DMS79 (cell line): Measurements from ENCODE around the gene CUBN.

Experiments used
- DNase-seq: peaks from one replicate; lab custom pipeline; 2025; lab: John Stamatoyannopoulos, UW

The CUBN gene

GRCh38 chr10:17106991-17107390, 22.6 kb downstream of the CUBN start:
- DNase-seq: no peak

GRCh38 chr10:17101910-17102266, 27.7 kb downstream of the CUBN start:
- DNase-seq: no peak

DNA sequence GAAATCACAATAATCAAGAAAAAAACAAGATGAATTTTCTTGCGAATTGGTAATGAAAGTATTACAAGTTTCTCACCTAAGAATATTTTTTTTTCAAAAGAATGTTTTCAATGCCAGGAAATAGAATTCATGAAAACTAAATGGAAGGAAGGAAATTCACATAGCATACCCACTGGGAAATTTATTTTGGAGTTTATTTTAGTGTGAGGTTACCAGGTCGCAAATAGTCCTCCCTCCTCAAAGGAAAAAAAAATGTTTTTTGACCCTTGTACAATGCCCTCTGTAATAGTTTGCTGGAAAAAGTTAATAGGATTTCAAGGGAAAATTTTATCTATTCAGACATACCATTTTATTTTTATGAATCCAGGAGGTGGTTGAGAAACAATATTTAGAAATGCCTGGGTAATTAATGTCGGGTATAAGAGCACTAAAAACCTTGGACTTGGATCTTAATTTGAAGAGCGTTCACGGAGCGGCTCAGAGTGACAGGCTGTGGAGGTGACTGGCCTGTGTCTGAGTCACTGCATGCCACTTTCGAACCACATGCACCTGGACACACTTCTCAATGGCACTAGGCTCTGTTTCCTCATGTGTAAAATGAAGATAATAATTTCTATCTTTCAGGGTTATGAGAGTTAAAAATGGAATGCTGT, 28.2 kb downstream of the CUBN start:
- DNase-seq: no peak

DNA sequence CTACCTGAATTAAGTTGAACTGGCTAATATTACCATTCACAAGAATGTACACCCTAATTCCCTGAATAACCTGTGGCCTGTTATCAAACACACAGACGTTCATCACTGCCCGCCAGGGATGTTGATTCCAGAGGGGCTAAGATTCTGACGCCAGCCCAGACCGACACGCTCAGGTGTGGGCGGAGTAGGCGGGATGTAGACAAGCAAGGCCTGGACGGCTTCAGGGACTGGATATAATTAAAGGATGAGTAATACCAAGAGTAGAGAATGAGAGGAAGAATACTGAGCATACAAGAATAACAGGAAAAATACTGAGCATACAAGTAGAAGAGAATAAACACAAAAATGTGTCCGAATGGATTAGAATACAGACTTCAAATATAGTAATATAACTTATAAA, 29.0 kb downstream of the CUBN start:
- DNase-seq: no peak

DNA sequence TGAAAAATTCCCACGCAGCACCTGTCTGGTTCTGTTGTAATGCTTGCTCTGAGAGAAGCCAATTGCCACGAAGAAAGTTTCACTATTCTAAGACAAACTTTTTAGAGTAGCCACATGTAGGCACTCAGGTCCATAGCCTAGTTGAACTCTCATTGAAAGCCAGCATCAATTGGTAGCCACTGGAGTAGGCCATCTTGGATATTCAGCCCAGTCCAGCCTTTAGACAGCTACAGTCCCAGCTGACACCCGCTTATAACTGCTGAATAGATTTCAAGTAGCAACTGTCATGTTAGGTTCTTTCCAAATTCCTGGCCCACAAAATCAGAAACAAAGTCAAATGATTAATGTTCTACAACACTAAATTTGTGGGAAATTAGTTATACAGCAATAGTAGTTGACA, 31.6 kb downstream of the CUBN start:
- DNase-seq: no peak

- DNase-seq: no peak
Measured at GRCh38 chr10:17094844-17095243, 34.8 kb downstream of the CUBN start.

DNA sequence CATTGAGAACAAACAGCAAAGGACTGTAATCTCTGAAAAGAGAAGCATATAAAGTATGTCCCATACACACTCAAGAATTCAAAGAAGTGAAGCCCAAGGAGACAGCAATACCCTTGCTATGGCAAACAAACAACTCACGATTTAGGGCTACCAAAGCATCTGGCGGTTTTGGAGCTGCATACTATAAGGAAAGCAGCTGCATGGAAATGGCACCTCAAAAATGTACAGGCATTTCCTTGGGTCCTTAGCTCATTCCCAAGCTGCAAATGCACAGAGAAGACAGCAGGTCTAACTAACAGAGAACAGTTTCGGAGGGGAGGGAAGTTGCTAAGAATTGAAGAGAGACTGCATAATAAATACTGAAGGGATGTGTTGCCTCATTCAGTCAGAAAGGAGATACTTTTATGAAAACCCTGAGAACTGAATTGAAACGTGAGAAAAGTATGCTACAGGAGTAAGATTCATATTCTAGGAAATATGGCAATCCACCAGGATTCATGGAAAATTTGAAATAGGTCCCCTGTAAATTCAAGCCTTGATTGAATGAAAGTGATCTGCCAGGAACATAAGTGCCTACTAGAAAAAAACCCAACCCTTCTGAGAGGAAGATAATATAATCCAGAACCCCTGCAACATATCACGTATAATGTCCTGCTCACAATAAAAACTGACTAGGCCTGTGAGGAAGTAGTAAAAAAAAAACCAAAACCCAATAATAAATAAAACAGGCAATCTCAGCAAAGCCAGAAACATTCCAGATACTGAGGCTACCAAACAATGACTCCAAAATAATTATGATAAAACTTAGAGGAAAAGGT, 36.4 kb downstream of the CUBN start:
- no peak for DNase-seq

- DNase-seq: no peak
Measured at GRCh38 chr10:17092216-17092944, 37.2 kb downstream of the CUBN start.

DNA sequence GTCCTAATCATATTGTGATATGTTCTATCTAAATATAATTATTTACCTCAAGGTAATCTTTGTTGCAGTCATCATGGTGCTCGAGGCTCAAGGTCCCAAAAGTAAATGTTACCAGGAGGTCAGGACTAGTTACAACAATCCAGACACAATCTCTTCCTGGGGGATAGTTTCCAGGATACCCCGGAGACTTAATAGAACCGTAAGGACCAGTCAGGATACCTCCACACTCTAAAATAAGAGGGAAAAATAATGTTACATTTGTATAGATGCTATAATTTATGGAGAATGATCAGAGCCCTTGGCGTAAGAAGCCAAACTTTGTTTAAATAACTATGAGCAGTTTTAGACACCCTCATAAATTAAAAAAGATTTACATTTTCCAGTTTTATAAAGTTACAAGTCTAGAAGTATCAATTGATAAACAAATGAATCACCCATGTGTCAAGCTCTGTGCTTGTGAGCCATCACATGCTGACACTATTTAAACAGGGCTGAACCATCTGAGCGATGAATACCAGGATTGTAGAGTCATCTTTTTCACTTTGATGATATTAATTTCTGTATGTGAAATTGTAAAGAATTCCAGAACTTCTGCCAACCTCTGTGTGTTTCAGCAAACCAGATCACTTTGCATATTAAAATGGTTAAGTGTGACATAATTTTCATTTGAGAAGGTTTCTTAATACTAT, 41.3 kb downstream of the CUBN start:
- DNase-seq: no peak

DNA sequence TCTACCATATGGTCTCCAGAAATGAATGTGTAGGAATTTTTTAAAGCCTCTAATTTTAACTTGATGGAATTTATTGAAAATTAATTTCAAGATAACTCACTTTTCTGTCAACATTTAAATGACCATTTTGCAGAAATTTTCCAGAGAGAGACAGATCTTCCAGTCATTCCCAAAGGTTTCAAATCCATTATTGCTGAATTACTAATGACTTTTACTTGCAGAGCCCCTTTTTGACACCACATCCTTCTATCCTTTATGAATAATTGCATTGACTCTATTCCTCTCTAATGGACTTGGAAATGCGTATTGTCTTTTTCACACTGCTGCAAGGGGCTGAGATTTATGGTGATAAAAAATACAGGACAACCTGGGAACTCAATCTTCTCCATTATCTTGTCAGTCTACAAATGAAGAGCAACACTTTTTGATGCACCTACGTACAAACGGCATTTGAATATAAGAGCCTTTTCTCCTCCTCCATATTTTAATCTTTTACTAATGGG, 42.7 kb downstream of the CUBN start:
- no peak for DNase-seq

DNA sequence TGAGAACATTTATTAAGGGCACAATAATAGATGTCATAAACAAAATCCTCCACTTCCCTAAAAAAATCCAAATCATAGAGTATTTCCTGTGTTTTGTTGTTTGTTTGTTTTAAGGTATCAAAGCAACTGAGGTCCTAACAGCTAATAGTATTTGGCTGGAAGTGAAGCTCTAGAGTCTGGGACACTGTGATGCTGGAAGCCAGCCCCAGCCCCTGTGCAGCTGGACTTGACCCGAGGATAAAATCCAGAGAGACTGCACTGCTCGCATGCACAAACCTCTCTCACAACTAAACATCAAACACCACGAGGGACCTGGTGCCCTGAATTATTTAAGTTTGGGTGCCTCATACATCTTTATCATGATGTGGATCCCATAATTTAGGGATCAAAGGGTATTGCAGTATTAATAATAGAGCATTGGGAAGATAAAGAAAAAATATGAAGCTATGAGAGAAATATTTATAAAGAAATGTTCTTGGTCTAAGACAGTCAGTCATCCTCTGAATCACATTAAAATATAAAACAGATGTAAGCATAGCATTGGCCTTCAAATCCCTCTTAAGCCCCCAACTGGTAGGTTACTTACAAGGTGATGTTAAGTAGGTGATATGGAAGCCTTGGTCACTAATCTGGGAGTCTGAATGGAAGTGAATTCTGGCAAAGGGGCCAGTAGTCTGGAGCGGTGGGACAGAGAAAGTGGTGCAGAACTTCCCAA, 44.4 kb downstream of the CUBN start:
- DNase-seq: no peak

GRCh38 chr10:17084258-17084657, 45.4 kb downstream of the CUBN start:
- no peak for DNase-seq

- no peak for DNase-seq
Measured at GRCh38 chr10:17081431-17081830, 48.2 kb downstream of the CUBN start.

DNA sequence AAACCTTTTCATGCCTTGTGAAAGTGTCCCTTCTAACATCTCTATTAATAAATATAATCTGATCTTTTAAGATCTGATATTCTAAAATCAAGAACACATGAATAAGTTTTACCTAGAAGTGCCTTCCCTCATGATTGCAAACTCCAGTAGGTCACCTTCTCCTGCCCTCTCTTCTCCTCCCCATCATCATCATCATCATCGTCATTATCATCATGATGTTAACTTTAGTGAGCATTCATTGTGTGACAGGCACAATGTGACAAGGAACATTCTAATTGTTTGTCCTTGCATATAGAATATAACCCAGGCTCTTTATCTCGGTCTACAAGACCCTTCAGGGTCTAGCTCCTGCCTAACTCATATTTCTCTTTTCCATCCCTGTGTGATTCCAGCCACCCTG, 51.7 kb downstream of the CUBN start:
- no peak for DNase-seq

GRCh38 chr10:17077346-17077781, 52.2 kb downstream of the CUBN start:
- no peak for DNase-seq

GRCh38 chr10:17076626-17077345, 52.8 kb downstream of the CUBN start:
- DNase-seq: no peak

DNA sequence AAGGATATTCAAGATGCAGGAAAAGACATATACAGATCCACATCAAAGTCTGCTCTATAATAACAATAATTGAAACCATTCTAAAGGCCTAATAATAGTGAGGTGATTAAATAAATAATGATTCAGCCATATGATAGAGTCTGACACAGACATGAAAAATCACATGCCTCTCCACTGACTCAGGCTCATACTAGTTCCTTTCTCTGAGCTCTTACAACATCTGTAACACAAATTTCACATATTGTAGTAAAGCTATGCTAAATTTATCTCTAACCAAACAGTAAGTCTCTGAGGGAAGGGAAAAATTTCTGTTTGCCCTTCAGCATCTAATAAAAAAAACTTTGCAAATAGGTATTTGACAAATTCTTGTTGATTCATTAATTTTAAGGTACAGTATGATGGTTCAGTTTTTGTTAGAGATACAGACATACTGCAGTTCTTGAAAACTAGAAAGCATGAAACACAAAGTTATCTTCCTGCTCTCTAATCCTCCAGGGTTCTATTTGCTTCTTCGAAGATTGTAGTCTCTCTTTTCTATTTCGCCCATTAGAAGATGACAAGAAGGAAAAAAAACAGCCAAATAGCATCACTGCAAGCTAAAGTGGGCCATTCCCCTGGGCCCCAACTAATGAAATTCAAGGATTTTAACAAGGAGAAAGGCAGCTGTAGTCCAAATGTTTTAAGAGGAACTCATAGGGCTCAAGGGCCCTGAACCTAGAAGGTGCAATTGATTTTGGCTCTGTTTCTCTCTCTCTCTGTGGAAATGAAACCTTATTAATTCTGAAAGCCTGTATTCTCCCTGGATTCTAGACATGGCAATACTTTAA, 53.9 kb downstream of the CUBN start:
- DNase-seq: no peak

GRCh38 chr10:17074541-17074847, 55.1 kb downstream of the CUBN start:
- DNase-seq: no peak

GRCh38 chr10:17073725-17074540, 55.7 kb downstream of the CUBN start:
- no peak for DNase-seq
